NCI-H345 (cell line): Measurements from ENCODE around the gene KLHL8.

Source experiments
- DNase-seq: peaks from one replicate; lab custom pipeline; 2025; lab: John Stamatoyannopoulos, UW

Gene KLHL8

DNA sequence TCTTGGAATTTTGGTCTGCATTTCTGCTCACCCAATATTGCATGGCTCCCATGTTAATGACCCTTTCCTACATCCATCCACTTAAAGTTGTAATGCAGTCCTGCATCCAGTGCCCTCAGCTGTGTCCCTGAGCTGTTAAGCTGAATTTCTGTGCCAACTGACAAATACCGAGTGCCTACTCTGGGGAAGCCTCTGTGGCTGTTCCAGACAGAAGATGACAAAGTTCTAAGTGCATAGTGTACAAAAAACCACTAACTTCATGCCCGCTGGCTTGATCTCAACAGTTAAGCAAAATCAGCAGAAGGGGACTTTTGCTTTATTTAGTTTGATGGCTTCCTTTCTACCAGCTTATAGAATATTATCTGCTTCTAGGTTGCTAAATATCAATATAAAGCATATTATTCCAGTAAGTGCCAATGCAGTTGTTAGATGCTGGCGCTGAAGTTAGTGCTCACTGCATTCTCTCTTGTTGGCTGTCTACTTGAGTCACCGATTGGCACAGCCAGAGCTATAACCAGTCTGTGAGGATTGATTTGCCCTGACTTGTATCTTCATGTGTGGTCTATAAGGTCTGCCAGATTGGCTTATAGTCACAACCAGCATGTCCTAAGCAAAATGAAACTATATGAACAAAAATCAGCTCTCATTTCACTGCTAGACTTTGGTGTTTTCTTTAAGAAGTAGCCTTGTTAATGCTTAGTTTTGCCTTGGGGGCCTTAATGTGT, 98.9 kb downstream of the KLHL8 start:
- DNase-seq, result no peak

GRCh38 chr4:87120411-87121162, 99.8 kb downstream of the KLHL8 start:
- no peak for DNase-seq

GRCh38 chr4:87120010-87120409, 100.4 kb downstream of the KLHL8 start:
- DNase-seq, result no peak

GRCh38 chr4:87118826-87119225, 101.6 kb downstream of the KLHL8 start:
- DNase-seq, result no peak

GRCh38 chr4:87118421-87118820, 102.0 kb downstream of the KLHL8 start:
- no peak for DNase-seq

- DNase-seq, result no peak
Observed at GRCh38 chr4:87117732-87118075, 102.7 kb downstream of the KLHL8 start.

- DNase-seq, result no peak
Observed at GRCh38 chr4:87117051-87117731, 103.2 kb downstream of the KLHL8 start.

GRCh38 chr4:87116231-87116630, 104.2 kb downstream of the KLHL8 start:
- DNase-seq, result no peak

GRCh38 chr4:87114245-87115062, 106.0 kb downstream of the KLHL8 start:
- DNase-seq, result no peak

GRCh38 chr4:87112063-87112462, 108.4 kb downstream of the KLHL8 start:
- no peak for DNase-seq
